ENCODE results near the gene ARL15.
"Not testable (repeated sequence)": the region's sequence is repeated elsewhere in the genome, so short reads cannot be mapped to it uniquely, and the experiment has no call there.

- not testable (repeated sequence) for TF ChIP-seq CTCF (conservative IDR thresholded peaks at IDR 0.05); EZH2 (IDR thresholded peaks at IDR 0.05; ENCODE audit: low read depth)
Measured at GRCh38 chr5:54352580-54352979, 42.2 kb upstream of the ARL15 start.
